ENCODE measurements around the gene SLC7A4.

The SLC7A4 gene

GRCh38 chr22:20992456-20993303, 39.7 kb downstream of the SLC7A4 start:
- Histone ChIP-seq H3K9ac (ENCODE audit: insufficient read length, low read depth) (no peak overlapping the region), H3K4me3 (ENCODE audit: insufficient read length, low read depth) (no peak overlapping the region)

GRCh38 chr22:20992056-20992442, 40.3 kb downstream of the SLC7A4 start:
- DNase-seq (ENCODE audit: low read depth, low spot score), result no peak
- Histone ChIP-seq H3K9ac (ENCODE audit: insufficient read length, low read depth) (no peak overlapping the region), H3K4me1 (ENCODE audit: insufficient read depth, insufficient read length) (no peaks in the 10 kb centered on the region), H3K9me3 (ENCODE audit: insufficient read depth, low read length) (no peaks in the 10 kb centered on the region), H3K4me3 (ENCODE audit: insufficient read length, low read depth) (no peak overlapping the region), H3K36me3 (ENCODE audit: insufficient read depth, insufficient read length, low read length) (peaks cover 89% of the 10 kb centered on the region), H3K27me3 (ENCODE audit: insufficient read depth, insufficient read length) (no peaks in the 10 kb centered on the region)
- no peak for TF ChIP-seq YY1 (IDR thresholded peaks at IDR 0.05; ENCODE audit: insufficient read depth, insufficient read length)
- no peak for TF ChIP-seq SUZ12 (IDR thresholded peaks at IDR 0.05; ENCODE audit: extremely low read depth, insufficient read depth, insufficient read length)
- no peak for TF ChIP-seq ZNF274 (IDR thresholded peaks at IDR 0.05; ENCODE audit: low read depth, low read length)

More at GRCh38 chr22:20992456-20993303, 39.7 kb downstream of the SLC7A4 start:
- Histone ChIP-seq H3K4me1 (ENCODE audit: insufficient read depth, insufficient read length) (no peaks in the 10 kb centered on the region), H3K9me3 (ENCODE audit: insufficient read depth, low read length) (no peaks in the 10 kb centered on the region), H3K27me3 (ENCODE audit: insufficient read depth, insufficient read length) (no peaks in the 10 kb centered on the region), H3K36me3 (ENCODE audit: insufficient read depth, insufficient read length, low read length) (peaks cover 91% of the 10 kb centered on the region)
- no peak for TF ChIP-seq SUZ12 (IDR thresholded peaks at IDR 0.05; ENCODE audit: extremely low read depth, insufficient read depth, insufficient read length)
- TF ChIP-seq ZNF274 (IDR thresholded peaks at IDR 0.05; ENCODE audit: low read depth, low read length), result no peak
- TF ChIP-seq YY1 (IDR thresholded peaks at IDR 0.05; ENCODE audit: insufficient read depth, insufficient read length), result no peak
- DNase-seq (ENCODE audit: low read depth, low spot score), result no peak

GRCh38 chr22:20991252-20992055, 40.9 kb downstream of the SLC7A4 start:
- Histone ChIP-seq H3K27me3 (ENCODE audit: insufficient read depth, insufficient read length) (no peaks in the 10 kb centered on the region), H3K36me3 (ENCODE audit: insufficient read depth, insufficient read length, low read length) (peaks cover 84% of the 10 kb centered on the region), H3K9me3 (ENCODE audit: insufficient read depth, low read length) (no peaks in the 10 kb centered on the region), H3K9ac (ENCODE audit: insufficient read length, low read depth) (no peak overlapping the region), H3K4me3 (ENCODE audit: insufficient read length, low read depth) (no peak overlapping the region), H3K4me1 (ENCODE audit: insufficient read depth, insufficient read length) (no peaks in the 10 kb centered on the region)
- TF ChIP-seq SUZ12 (IDR thresholded peaks at IDR 0.05; ENCODE audit: extremely low read depth, insufficient read depth, insufficient read length) (no peak), ZNF274 (IDR thresholded peaks at IDR 0.05; ENCODE audit: low read depth, low read length) (no peak), YY1 (IDR thresholded peaks at IDR 0.05; ENCODE audit: insufficient read depth, insufficient read length) (no peak)
- no peak for DNase-seq (ENCODE audit: low read depth, low spot score)

- Histone ChIP-seq H3K9me3 (ENCODE audit: insufficient read depth, low read length) (no peaks in the 10 kb centered on the region), H3K27me3 (ENCODE audit: insufficient read depth, insufficient read length) (no peaks in the 10 kb centered on the region), H3K36me3 (ENCODE audit: insufficient read depth, insufficient read length, low read length) (peaks cover 82% of the 10 kb centered on the region), H3K4me1 (ENCODE audit: insufficient read depth, insufficient read length) (no peaks in the 10 kb centered on the region), H3K9ac (ENCODE audit: insufficient read length, low read depth) (no peak overlapping the region), H3K4me3 (ENCODE audit: insufficient read length, low read depth) (no peak overlapping the region)
- no peak for DNase-seq (ENCODE audit: low read depth, low spot score)
- TF ChIP-seq SUZ12 (IDR thresholded peaks at IDR 0.05; ENCODE audit: extremely low read depth, insufficient read depth, insufficient read length) (no peak), ZNF274 (IDR thresholded peaks at IDR 0.05; ENCODE audit: low read depth, low read length) (no peak), YY1 (IDR thresholded peaks at IDR 0.05; ENCODE audit: insufficient read depth, insufficient read length) (no peak)
Measured at GRCh38 chr22:20990184-20991180, 41.9 kb downstream of the SLC7A4 start.

- DNase-seq (ENCODE audit: low read depth, low spot score), result no peak
Measured at GRCh38 chr22:20989323-20990138, 42.8 kb downstream of the SLC7A4 start.

More at GRCh38 chr22:20989323-20990138, 42.8 kb downstream of the SLC7A4 start:
- H3K4me1 ChIP-seq (ENCODE audit: insufficient read depth, insufficient read length), result no peaks in the 10 kb centered on the region
- no peak overlapping the region for H3K4me3 ChIP-seq (ENCODE audit: insufficient read length, low read depth)
- TF ChIP-seq YY1 (IDR thresholded peaks at IDR 0.05; ENCODE audit: insufficient read depth, insufficient read length) (no peak), ZNF274 (IDR thresholded peaks at IDR 0.05; ENCODE audit: low read depth, low read length) (no peak), SUZ12 (IDR thresholded peaks at IDR 0.05; ENCODE audit: extremely low read depth, insufficient read depth, insufficient read length) (no peak)
- H3K36me3 ChIP-seq (ENCODE audit: insufficient read depth, insufficient read length, low read length), result peaks cover 77% of the 10 kb centered on the region
- no peak overlapping the region for H3K9ac ChIP-seq (ENCODE audit: insufficient read length, low read depth)
- no peaks in the 10 kb centered on the region for H3K27me3 ChIP-seq (ENCODE audit: insufficient read depth, insufficient read length)
- no peaks in the 10 kb centered on the region for H3K9me3 ChIP-seq (ENCODE audit: insufficient read depth, low read length)
